ENCODE measurements around the gene EPS8.

- TF ChIP-seq EZH2 (IDR thresholded peaks at IDR 0.05) (no peak), POLR2AphosphoS5 (IDR thresholded peaks at IDR 0.05; ENCODE audit: borderline replicate concordance, low read depth, low read length) (no peak), FOXP2 (optimal IDR thresholded peaks at IDR 0.05; ENCODE audit: control extremely low read depth, extremely low read length, insufficient read depth) (no peak)
Measured at GRCh38 chr12:15638231-15638630, 151.0 kb downstream of the EPS8 start.

Measured in SK-N-MC (cell line).